ENCODE data around the gene CDADC1.

The CDADC1 gene

DNA sequence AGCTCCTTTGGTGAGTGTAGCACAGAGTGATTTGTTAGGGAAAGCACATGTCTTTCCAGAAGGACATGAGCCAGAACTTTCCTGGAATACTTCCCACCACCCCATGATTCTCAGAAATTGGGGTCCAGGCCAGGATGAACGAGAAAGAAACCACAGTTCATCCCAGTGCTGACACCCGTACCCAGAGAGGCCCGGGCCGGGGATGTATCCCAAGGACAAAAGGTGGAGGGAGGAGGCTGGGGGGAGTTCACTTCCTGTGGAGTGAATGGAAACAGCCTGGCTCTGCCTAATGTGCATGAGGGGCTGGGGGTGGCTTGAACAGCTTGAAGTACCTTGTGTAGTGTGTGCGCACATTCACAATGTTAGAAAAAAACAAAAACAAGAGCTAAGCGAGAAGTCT is 47.5 kb downstream of the CDADC1 start:
- no peak for DNase-seq (ENCODE audit: low read depth)

GRCh38 chr13:49296659-49297058 is 48.9 kb downstream of the CDADC1 start:
- DNase-seq (ENCODE audit: low read depth), result no peak

GRCh38 chr13:49297338-49297737 is 49.6 kb downstream of the CDADC1 start:
- no peak for DNase-seq (ENCODE audit: low read depth)

GRCh38 chr13:49298416-49298815 is 50.7 kb downstream of the CDADC1 start:
- DNase-seq (ENCODE audit: low read depth), result no peak

GRCh38 chr13:49298903-49299605 is 51.3 kb downstream of the CDADC1 start:
- no peak for DNase-seq (ENCODE audit: low read depth)

- no peak for DNase-seq (ENCODE audit: low read depth)
Measured at GRCh38 chr13:49300276-49300675, 52.6 kb downstream of the CDADC1 start.

DNA sequence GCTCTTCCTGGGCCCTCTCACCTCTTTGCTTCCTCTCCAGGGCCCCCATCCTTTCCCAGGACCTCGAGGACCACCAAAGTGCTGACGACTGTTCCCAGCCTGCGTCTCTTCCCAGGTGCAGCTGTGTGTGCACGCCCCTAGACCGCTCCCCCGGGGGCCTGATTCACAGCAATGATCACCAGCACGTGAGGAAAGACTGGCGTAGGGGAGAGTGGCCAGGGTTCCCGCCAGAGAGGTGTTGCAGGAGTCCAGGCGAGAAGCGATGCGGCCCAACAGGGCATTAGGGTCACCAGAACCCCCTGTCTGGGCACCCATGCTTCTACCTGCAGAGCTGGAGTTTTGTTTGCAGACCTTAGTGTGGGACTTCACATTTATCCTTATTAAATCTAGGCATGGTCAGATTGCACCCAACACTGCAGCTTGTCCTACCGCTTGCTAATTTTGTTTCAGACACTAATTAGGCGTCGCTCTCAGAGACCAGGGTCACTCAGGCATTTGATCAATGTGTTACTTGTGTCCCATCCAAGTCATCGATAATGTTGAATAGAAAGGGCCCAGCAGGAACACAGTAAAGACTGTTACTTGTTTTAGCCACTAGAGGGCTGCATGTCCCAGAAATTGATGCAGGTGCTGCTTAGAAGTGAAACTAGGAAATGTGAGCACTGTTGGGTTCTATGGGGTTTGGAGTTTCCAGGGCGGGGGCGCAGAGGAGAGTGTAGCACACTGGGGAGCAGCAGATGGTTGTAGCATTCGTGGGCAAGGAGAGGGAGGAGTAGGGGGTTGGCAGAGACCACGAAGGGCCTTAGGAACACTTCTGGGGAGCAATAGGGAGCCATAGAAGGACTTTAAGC is 53.2 kb downstream of the CDADC1 start:
- peak; percentile 45 for DNase-seq (ENCODE audit: low read depth)

DNA sequence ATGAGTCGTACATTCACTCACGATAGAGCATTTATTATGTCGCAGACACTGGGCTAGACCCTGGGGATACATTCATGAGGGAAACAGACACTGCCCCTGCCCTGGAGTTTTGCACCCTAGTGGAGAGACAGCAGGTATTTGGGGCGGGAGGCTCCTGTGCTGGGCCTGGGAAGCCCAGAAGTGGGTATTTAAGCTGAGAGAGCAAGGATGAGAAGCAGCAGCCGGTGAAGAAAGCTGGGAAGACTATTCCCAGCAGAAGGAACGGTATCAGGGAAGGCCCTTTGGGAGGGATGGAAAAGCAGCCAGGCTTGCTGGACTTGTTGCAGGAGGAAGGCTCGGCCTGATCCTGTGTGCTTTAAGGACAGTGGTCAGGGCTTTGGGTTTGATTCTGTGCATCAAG is 54.5 kb downstream of the CDADC1 start:
- no peak for DNase-seq (ENCODE audit: low read depth)

- no peak for DNase-seq (ENCODE audit: low read depth)
Measured at GRCh38 chr13:49302817-49303216, 55.1 kb downstream of the CDADC1 start.

DNA sequence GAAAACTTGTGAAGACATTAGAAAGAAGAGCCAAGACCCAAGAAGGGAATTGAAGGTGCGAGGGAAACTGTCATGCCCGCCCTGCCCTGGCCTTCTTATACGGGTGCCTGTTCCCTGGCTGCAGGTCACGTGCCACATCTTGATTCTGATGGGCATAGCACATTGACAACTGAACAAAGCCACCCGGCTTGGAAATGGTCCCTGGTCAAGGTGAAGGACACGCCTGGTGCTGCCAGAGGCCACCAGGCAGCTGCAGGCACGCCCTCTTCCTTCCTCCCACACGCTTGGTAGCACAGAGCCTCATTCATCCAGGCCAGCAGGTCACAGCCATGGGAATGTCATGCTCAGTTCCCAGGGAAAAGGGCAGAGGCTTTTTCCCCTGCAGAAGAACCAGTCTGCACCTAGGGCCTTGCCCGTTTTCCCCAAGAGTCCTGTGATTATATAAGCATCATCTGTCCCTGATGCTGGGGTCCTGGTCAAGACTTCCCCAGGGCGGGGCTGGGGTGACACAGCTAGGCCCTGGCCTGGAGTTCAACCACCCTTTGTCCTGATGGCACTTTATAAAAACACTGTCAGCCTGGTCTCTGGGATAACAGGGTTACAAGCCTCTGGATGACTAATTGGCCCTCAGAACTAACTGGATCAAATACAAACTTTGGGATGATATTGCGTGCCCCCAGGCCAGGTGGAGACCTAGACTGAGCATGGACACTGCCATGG is 56.0 kb downstream of the CDADC1 start:
- no peak for DNase-seq (ENCODE audit: low read depth)

- DNase-seq (ENCODE audit: low read depth), result no peak
Measured at GRCh38 chr13:49304356-49304755, 56.6 kb downstream of the CDADC1 start.

GRCh38 chr13:49304763-49305700 is 57.3 kb downstream of the CDADC1 start:
- DNase-seq (ENCODE audit: low read depth), result no peak

GRCh38 chr13:49305792-49306425 is 58.2 kb downstream of the CDADC1 start:
- no peak for DNase-seq (ENCODE audit: low read depth)

GRCh38 chr13:49307365-49307764 is 59.6 kb downstream of the CDADC1 start:
- DNase-seq (ENCODE audit: low read depth), result no peak

GRCh38 chr13:49308097-49308875 is 60.6 kb downstream of the CDADC1 start:
- no peak for DNase-seq (ENCODE audit: low read depth)

DNA sequence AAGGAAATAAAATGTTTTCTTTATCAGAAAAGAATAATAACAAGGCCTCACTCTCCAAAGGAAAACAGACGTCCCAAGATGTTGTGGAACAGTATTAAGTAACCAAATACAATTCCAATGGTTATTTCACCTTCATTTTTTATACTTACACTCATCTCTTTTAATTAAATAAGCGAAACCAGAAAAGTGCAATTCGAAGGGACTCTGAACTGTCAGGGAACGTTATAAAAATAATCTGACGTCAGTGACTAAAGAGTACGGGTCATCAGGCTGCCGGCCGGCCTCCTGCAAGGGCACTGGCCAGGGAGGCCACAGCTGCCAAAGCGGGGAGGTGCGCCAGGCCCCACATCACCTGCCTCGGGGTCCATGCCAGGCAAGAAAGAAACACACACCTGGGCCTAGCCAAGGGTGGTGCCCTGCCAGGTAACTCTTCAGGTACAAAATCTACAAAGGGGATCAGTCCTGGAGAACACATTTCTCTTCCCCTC is 61.2 kb downstream of the CDADC1 start:
- no peak for DNase-seq (ENCODE audit: low read depth)

DNA sequence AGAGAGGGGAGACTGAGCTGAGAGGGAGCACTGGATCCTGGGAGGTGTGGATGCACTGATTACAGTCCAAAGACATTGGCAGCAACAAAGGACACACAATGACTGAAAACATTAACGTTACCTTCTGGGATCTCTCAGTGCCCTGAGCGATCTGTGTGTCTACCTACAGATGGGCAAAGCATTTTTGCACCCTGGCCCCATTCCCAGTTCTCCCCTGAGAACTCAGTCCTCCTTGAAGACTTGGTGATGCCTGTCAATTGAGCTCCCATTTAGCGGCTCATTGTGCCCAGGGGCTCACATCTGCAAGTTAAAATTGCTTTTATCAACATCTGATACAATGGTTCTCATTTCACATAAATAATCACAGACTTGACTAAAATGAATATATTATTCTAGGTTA is 62.5 kb downstream of the CDADC1 start:
- no peak for DNase-seq (ENCODE audit: low read depth)

DNA sequence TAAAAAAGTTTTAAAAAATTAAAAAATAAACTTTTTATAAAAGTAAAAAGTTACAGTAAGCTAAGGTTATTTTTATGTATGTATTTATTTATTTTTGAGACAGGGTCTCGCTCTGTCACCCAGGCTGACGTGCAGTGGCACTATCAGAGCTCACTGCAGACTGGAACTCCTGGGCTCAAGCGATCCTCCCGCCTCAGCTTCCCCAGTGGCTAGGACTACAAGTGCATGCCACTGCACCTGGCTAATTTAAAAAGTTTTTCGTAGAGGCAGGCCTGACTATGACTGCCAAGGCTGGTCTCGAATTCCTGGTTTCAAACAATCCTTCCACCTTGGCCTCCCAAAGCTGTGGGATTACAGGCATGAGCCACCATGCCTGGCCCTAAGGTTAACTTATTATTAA is 64.1 kb downstream of the CDADC1 start:
- no peak for DNase-seq (ENCODE audit: low read depth)

GRCh38 chr13:49314344-49314882 is 66.7 kb downstream of the CDADC1 start:
- DNase-seq (ENCODE audit: low read depth), result no peak

DNA sequence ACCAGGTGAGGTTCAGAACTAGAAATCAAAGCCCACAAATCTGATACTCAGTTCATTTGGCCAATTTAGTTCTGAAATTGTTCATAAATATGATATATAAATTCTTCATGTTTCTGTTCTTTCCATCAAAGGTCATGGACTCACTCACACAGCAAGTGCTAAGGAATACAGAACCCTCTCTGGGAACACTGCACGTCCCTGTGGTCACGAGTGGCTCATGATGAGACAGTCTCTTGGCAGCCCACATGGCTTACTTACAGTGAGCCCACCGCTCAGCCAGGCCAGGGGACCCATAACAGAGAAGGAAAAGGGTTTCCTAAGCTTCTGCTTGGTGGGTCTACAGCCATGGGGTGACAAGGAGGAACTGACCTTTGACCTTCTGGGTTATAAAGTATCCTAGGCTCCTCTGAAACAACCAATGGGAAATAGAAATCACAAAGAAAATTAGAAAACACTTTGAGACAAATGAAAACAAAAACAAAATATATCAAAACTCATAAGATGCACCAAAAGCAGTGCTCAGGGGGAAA is 67.4 kb downstream of the CDADC1 start:
- DNase-seq (ENCODE audit: low read depth), result no peak

All from activated T-cell treated with anti-CD3 and anti-CD28 coated beads for 1 hour (primary cell).